Muscle of leg (tissue), 11 donors: Measurements from ENCODE around the gene PDHA1. TPM values are rescaled to one million over a fixed set of nuclear protein-coding genes. Genes with fewer than 3 reads are reported as not detected.

ENCODE experiments used
- DNase-seq: peaks from one replicate; pipeline ENCODE4 v3.0.0; 2013
- H3K27ac ChIP-seq: one replicate; pipeline ENCODE4 v1.5.1; 2013; ENCODE audit warnings: mild to moderate bottlenecking, low read length, control low read depth
- H3K27me3 ChIP-seq: one replicate; pipeline ENCODE4 v1.6.1; 2013; ENCODE audit warnings: low read length; ENCODE audit not compliant: control insufficient read depth, insufficient read depth
- H3K36me3 ChIP-seq: one replicate; pipeline ENCODE4 v1.6.1; 2013; ENCODE audit warnings: low read length; ENCODE audit not compliant: control insufficient read depth, insufficient read depth
- H3K4me1 ChIP-seq: one replicate; pipeline ENCODE4 v1.6.1; 2013; ENCODE audit warnings: low read length; ENCODE audit not compliant: control insufficient read depth, insufficient read depth
- H3K4me3 ChIP-seq: one replicate; pipeline ENCODE4 v1.5.1; 2013; ENCODE audit warnings: low read length, control low read depth
- H3K9me3 ChIP-seq: replicated peaks from 2 replicates; pipeline ENCODE4 v1.6.1; 2013; ENCODE audit warnings: low read depth, low read length; ENCODE audit not compliant: control insufficient read depth
- WGBS: methylation state at CpG from one replicate; pipeline ENCODE4 v1.1.5; 2013; ENCODE audit warnings: missing lambda C conversion rate; ENCODE audit not compliant: insufficient coverage; 5-methylcytosine and 5-hydroxymethylcytosine counted together
- polyA plus RNA-seq, 8 donors: library from polyadenylated mRNA; unstranded; fragments of 120-200 nt; gene quantifications; one replicate each; pipeline versions ENCODE4 v1.2.1 to v1.2.3, GENCODE V29; 2013; ENCODE audit warnings: inconsistent platforms in 1 of 8, low replicate concordance in 1 of 8; ENCODE audit not compliant: insufficient read length in 8 of 8, insufficient read depth in 1 of 8
- total RNA-seq: library from RNA; stranded (reverse); fragments of 120-200 nt; gene quantifications from one replicate; pipeline ENCODE4 v1.2.4, GENCODE V29; 2013

The PDHA1 gene
- total and polyA plus RNA-seq, 9 donors: 150 to 190 (median 165) TPM

DNA sequence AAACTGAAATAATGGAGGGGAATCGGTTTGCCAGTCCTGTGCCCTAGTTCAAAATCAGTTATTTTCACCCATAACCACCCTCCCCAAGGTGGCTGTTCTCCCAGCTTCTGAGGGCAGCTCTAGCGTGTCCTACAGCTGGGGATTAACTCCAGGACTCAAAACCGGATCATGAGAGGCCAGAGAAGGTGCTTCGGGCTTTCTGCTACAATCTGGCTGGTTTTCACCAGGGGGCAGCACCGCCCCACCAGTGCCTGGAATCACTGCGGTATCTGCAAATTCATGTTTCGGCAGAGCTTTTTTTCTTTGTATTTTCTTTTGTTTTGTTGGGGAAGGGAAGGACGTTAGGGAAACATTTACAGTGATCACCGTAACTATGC lies 28.4 kb downstream of the PDHA1 start:
- WGBS: 25% methylated on average over 7 of the region's 9 CpGs
- DNase-seq: peak; percentile 81
- Histone ChIP-seq H3K36me3 (no peaks in the 10 kb centered on the region), H3K4me1 (peaks cover 5% of the 10 kb centered on the region), H3K9me3 (no peaks in the 10 kb centered on the region), H3K27ac (no peak overlapping the region), H3K4me3 (peak overlapping the region; percentile 31), H3K27me3 (peaks cover 25% of the 10 kb centered on the region)

DNA sequence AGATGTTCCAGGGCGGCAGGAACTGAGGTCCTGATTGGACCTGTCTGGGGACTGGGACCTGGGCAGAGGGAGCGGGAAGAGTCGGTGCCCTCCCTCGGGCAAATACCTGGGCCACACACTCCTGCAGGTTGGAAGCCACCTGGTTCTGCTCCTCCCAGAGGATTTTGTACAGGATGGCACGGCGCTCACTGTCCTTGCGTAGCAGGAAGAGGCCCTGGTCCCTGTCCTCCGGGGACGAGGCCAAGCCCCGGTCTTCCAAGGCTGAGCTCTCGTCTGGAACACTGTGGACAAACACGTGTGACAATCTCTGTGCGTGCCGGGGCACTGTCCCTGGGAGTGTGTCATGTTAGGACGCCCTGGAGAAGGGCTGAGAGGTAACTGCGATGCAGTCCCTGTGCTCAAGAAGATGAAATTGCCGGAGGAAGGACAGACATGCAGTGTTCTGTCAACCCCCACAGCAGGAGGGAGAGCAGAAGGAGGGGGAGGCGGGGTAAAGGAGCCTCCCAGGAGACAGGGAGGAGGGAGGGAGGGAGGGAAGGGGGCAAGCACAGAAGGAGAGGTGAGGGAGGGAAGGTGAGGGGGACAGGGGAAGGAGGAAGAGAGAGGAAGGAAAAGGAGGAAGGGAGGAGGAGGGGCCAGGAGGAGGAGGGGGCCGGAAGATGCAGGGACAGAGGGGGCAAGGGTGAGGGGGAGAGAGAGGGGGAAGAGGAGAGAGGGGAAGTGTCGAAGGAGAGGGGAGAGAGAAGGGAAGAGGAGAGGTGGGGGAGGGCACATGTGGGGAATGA lies 29.0 kb downstream of the PDHA1 start:
- H3K9me3 ChIP-seq: no peaks in the 10 kb centered on the region
- peaks cover 5% of the 10 kb centered on the region for H3K4me1 ChIP-seq
- WGBS: 24% methylated on average over 19 of the region's 20 CpGs
- peak; percentile 37 for DNase-seq
- no peaks in the 10 kb centered on the region for H3K36me3 ChIP-seq
- no peak overlapping the region for H3K27ac ChIP-seq
- peak overlapping the region; percentile 31 for H3K4me3 ChIP-seq
- peaks cover 25% of the 10 kb centered on the region for H3K27me3 ChIP-seq

DNA sequence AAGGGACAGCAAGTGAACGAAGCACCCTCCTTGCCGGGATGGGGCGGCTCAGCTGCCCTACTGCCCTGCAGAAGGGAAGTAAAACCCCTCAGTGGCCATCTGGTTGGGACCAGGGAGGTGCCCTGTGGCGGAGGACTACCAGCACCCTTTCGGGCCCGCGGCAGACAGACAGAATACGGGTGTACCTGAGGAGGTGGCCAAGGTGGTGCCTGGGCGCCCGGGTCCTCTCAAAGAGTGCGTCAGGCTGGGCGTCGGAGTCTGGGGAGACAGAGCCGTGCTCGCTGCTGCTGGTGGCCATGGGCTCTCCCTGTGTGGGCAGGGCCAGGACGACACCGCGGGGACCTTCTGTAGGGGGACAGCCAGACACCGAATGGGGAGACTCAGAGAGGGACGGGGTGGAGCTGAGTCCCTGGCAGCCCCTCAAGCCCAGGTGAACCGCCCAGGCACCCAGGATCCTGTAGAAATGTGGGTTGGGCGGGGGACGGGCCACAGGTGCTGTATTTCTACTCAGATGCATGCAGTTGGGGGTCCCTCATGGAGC lies 29.7 kb downstream of the PDHA1 start:
- no peak overlapping the region for H3K4me3 ChIP-seq
- peaks cover 25% of the 10 kb centered on the region for H3K27me3 ChIP-seq
- H3K36me3 ChIP-seq: no peaks in the 10 kb centered on the region
- H3K9me3 ChIP-seq: no peaks in the 10 kb centered on the region
- whole genome bisulfite sequencing: 35% methylated on average over 23 of the region's 23 CpGs
- H3K27ac ChIP-seq: no peak overlapping the region
- no peak for DNase-seq
- peaks cover 5% of the 10 kb centered on the region for H3K4me1 ChIP-seq

DNA sequence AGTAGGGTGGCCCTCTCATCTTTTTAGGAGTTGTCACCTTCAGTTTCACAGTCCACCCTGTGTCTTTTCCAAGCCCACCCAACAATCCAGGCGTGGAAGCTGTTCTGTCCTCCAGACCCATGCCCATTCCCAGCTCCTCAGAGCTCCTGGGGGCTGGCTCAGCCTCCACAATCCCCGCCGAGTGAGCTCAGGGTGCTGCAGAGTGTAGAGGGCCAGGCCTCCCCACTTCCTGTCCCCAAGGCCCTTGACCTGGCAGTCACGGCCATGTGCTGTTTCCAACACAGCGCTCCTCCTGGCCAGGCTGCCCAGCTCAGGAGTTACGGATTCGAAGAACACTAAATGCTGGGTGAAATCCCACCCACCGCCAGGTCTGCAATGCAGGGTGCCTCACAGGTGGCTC lies 31.8 kb downstream of the PDHA1 start:
- no peaks in the 10 kb centered on the region for H3K36me3 ChIP-seq
- H3K4me1 ChIP-seq: peaks cover 5% of the 10 kb centered on the region
- H3K27me3 ChIP-seq: peaks cover 25% of the 10 kb centered on the region
- no peaks in the 10 kb centered on the region for H3K9me3 ChIP-seq
- DNase-seq: no peak
- no peak overlapping the region for H3K27ac ChIP-seq
- 67% methylated on average over 8 of the region's 8 CpGs for WGBS
- H3K4me3 ChIP-seq: no peak overlapping the region

DNA sequence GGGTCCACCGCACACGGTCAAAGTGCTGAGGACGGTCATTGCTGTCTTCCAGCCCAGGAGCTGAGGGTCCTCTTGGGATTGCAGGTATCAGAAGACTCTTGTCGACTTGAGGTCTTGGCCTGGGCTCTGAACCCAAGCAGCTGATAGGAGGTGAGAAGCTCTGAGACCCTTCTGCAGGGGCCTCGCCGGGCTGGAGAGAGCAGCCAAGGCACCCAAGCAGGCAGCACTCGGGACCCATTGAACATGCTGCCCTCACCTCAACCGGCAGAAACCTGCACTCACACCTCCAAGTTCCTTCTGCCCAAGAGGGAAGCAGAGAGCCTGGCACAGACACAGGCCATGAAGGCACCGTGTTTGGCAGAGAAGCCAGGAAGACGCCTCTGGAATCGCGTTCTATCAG lies 34.1 kb downstream of the PDHA1 start:
- no peak for DNase-seq
- Histone ChIP-seq H3K36me3 (no peaks in the 10 kb centered on the region), H3K4me1 (peaks cover under 1% of the 10 kb centered on the region), H3K27me3 (peaks cover 28% of the 10 kb centered on the region), H3K4me3 (no peak overlapping the region), H3K9me3 (no peaks in the 10 kb centered on the region), H3K27ac (no peak overlapping the region)
- WGBS: 87% methylated on average over 12 of the region's 12 CpGs

DNA sequence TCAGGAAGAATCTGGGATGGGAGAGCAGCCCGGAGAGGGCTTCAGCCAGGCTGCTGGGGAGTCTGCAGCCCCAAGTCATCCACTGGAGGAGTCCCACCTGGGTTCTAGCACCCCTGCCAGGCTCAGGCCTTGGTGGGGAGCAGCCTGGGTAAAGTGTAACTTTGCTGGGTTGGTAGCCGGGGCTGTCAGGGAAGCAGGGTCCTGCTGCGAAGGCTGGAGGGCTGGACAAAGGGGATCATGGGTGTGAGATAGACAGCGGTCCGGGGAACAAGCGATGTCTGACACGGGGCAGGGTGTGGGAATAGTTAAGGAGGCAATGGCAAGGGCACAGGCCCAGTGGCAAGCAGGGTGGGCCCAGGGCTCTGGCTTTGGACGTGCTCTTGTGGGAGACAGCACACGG lies 37.6 kb downstream of the PDHA1 start:
- no peaks in the 10 kb centered on the region for H3K9me3 ChIP-seq

DNA sequence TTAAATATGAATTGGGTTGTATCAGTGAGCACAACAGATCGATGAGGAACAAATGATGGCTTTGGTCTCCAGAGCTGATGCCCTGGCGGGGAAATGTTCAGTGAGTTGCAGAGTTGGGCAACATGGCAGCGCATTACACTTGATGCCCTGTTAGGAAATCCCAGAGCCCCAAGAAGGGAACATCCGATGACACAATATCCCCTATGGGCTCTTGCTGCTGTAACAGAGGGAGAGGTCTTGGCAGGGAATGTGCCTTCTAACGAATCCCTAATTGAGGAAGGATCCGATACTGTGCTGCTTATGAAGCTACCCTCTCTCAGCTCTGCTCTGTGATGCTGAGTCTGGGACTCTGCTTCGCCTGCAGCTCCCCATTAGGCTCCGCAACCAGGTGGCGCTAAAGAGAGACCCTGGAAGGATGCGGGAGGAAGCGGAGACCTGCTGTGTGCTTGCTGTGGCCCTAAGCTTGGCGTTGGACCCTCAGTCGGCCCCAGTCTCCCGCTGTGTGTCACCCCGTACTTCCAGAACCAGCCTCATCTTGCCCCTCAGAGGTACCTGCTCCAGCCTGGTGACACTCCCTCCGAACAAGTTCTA lies 38.9 kb downstream of the PDHA1 start:
- Histone ChIP-seq H3K4me3 (no peak overlapping the region), H3K27me3 (peaks cover 13% of the 10 kb centered on the region), H3K9me3 (no peaks in the 10 kb centered on the region), H3K27ac (no peak overlapping the region), H3K4me1 (no peaks in the 10 kb centered on the region), H3K36me3 (no peaks in the 10 kb centered on the region)
- 21% methylated on average over 12 of the region's 16 CpGs for whole genome bisulfite sequencing
- DNase-seq: peak; percentile 23

More for the DNA sequence above, 37.6 kb downstream of the PDHA1 start:
- WGBS: 83% methylated on average over 9 of the region's 9 CpGs
- H3K27ac ChIP-seq: no peak overlapping the region
- DNase-seq: no peak
- H3K4me3 ChIP-seq: no peak overlapping the region
- H3K4me1 ChIP-seq: no peaks in the 10 kb centered on the region
- no peaks in the 10 kb centered on the region for H3K36me3 ChIP-seq
- peaks cover 11% of the 10 kb centered on the region for H3K27me3 ChIP-seq

DNA sequence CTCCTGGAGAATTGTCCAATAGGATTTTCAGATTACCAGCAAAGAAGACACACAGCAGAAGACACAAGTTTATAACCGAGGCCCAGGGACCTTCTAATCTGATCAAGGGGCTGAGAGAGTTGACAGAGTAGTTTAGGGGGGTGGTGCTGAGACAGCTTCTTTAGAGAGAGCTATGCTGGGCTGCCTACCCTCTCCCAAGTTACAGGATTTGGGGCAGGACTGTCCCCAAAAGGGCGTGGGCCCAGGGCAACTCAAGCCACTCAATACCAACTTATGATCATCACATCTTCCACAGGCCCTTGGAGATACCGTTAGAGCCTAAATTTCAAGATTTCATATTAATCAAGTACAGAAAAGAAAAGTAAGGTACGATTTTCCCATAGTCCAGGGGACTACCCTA lies 43.0 kb downstream of the PDHA1 start:
- no peak overlapping the region for H3K4me3 ChIP-seq
- no peaks in the 10 kb centered on the region for H3K9me3 ChIP-seq
- no peak overlapping the region for H3K27ac ChIP-seq
- WGBS: no CpG with 5 or more reads among the region's 4 CpGs
- H3K27me3 ChIP-seq: peaks cover 15% of the 10 kb centered on the region
- H3K4me1 ChIP-seq: no peaks in the 10 kb centered on the region
- no peaks in the 10 kb centered on the region for H3K36me3 ChIP-seq
- DNase-seq: no peak

DNA sequence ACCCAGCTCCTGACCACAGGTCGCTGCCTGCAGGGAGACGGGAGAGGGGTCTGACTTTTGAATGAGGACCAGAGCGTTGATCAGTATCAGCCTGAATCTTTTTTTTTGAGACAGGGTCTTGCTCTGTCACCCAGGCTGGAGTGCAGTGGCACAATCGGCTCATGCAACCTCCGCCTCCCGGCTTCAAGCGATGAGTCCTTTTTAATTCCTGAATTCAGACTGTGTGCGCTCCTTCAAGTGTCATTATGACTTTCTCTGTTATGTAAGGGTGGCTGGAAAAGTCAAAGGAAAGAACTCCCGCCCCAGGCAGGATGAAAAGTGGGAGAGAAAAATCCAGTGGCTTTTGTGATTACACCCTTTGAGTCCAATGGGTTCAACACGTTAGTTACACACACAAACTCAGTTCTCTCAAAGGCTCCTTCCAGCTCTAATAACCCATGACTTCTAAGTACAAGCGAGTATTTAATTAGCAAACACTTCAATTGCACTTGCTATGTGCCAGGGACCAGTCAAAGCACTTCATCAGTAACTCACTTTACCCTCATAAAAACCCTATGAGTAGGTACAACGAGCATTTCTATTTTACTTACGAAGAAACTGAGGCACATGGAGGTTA lies 44.4 kb downstream of the PDHA1 start:
- Histone ChIP-seq H3K36me3 (no peaks in the 10 kb centered on the region), H3K27ac (no peak overlapping the region), H3K27me3 (peaks cover 13% of the 10 kb centered on the region), H3K9me3 (no peaks in the 10 kb centered on the region), H3K4me1 (no peaks in the 10 kb centered on the region), H3K4me3 (no peak overlapping the region)
- no peak for DNase-seq
- whole genome bisulfite sequencing: 61% methylated on average over 5 of the region's 13 CpGs

DNA sequence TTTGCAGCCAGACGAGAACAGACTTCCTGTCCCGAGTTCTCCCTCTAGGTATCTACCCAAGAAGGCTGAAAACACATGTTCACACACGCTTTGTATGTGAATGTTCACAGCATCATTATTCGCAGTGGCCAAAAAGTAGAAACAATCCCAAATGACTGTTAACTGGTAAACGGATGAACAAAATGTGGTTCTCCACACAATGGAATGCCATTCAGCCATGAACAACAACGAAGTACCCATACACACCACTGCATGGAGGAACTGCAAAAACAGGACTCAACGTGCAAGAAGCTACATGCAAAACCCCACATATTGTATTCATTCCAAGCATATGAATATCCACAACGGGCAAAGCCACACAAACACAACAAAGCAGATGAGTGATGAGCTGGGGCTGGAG lies 45.0 kb downstream of the PDHA1 start:
- Histone ChIP-seq H3K27me3 (peaks cover 13% of the 10 kb centered on the region), H3K27ac (no peak overlapping the region), H3K4me3 (no peak overlapping the region), H3K36me3 (no peaks in the 10 kb centered on the region), H3K4me1 (no peaks in the 10 kb centered on the region), H3K9me3 (no peaks in the 10 kb centered on the region)
- DNase-seq: no peak
- 67% methylated on average over 4 of the region's 8 CpGs for WGBS
